ENCODE measurements around the gene RRAD.

The RRAD gene

GRCh38 chr16:66872943-66873684 is 52.2 kb downstream of the RRAD start:
- Histone ChIP-seq H3K4me3 (ENCODE audit: low read depth, low read length) (no peak overlapping the region), H3K79me1 (ENCODE audit: low read length) (no peaks in the 10 kb centered on the region), H3K27me3 (ENCODE audit: insufficient read depth, low read length) (no peaks in the 10 kb centered on the region), H4K91ac (ENCODE audit: low read depth, low read length) (peak overlapping the region; percentile 19), H3K23ac (ENCODE audit: low read length) (no peak overlapping the region), H3K18ac (ENCODE audit: low read length) (no peak overlapping the region), H4K8ac (ENCODE audit: low read depth, low read length) (peak overlapping the region; percentile 46), H3K27ac (ENCODE audit: low read depth, low read length) (no peak overlapping the region), H4K12ac (ENCODE audit: low read depth, low read length) (no peak overlapping the region), H3K9me3 (ENCODE audit: insufficient read depth, low read depth, low read length) (no peaks in the 10 kb centered on the region), H2BK12ac (ENCODE audit: low read length) (peak overlapping the region; percentile 2), H3K4ac (ENCODE audit: low read depth, low read length) (no peak overlapping the region), H2BK5ac (ENCODE audit: low read depth, low read length, poor library complexity) (no peak overlapping the region), H3K36me3 (ENCODE audit: control insufficient read depth in 1 of 2, insufficient read depth in 2 of 2, low read length in 2 of 2) (no peaks in the 10 kb centered on the region), H2BK120ac (ENCODE audit: insufficient read depth, low read length, poor library complexity) (no peak overlapping the region), H3K79me2 (ENCODE audit: control insufficient read depth, insufficient read depth, low read length, poor library complexity) (no peaks in the 10 kb centered on the region), H2AFZ (ENCODE audit: insufficient read depth, low read length, poor library complexity) (peak overlapping the region; percentile 48), H3K14ac (ENCODE audit: low read length) (no peak overlapping the region), H3K9ac (ENCODE audit: low read length) (no peak overlapping the region), H2AK5ac (ENCODE audit: low read length) (no peak overlapping the region), H3K4me2 (ENCODE audit: low read length) (peak overlapping the region; percentile 50), H3K4me1 (ENCODE audit: control insufficient read depth in 1 of 2, insufficient read depth in 2 of 2, low read length in 2 of 2) (peaks cover 2 to 8% of the 10 kb centered on the region in 2 experiments)
- peak; percentile 88 to 95 for DNase-seq
- WGBS (ENCODE audit: extremely low coverage, insufficient coverage, insufficient read length): no CpG with 5 or more reads among the region's 39 CpGs

- no peak overlapping the region for H4K12ac ChIP-seq (ENCODE audit: low read depth, low read length)
- no peak for DNase-seq
- H2AFZ ChIP-seq (ENCODE audit: insufficient read depth, low read length, poor library complexity): peak overlapping the region; percentile 12
- H4K8ac ChIP-seq (ENCODE audit: low read depth, low read length): no peak overlapping the region
- no peak overlapping the region for H2BK120ac ChIP-seq (ENCODE audit: insufficient read depth, low read length, poor library complexity)
- no peaks in the 10 kb centered on the region for H3K9me3 ChIP-seq (ENCODE audit: insufficient read depth, low read depth, low read length)
- no peaks in the 10 kb centered on the region for H3K36me3 ChIP-seq (ENCODE audit: control insufficient read depth in 1 of 2, insufficient read depth in 2 of 2, low read length in 2 of 2)
- H3K9ac ChIP-seq (ENCODE audit: low read length): no peak overlapping the region
- H3K18ac ChIP-seq (ENCODE audit: low read length): no peak overlapping the region
- no peaks in the 10 kb centered on the region for H3K79me2 ChIP-seq (ENCODE audit: control insufficient read depth, insufficient read depth, low read length, poor library complexity)
- H2BK12ac ChIP-seq (ENCODE audit: low read length): no peak overlapping the region
- H3K4me3 ChIP-seq (ENCODE audit: low read depth, low read length): no peak overlapping the region
- no peak overlapping the region for H3K14ac ChIP-seq (ENCODE audit: low read length)
- H3K4ac ChIP-seq (ENCODE audit: low read depth, low read length): no peak overlapping the region
- H3K23ac ChIP-seq (ENCODE audit: low read length): no peak overlapping the region
- no peak overlapping the region for H2BK5ac ChIP-seq (ENCODE audit: low read depth, low read length, poor library complexity)
- no peak overlapping the region for H2AK5ac ChIP-seq (ENCODE audit: low read length)
- H3K27ac ChIP-seq (ENCODE audit: low read depth, low read length): no peak overlapping the region
- H3K27me3 ChIP-seq (ENCODE audit: insufficient read depth, low read length): no peaks in the 10 kb centered on the region
- H4K91ac ChIP-seq (ENCODE audit: low read depth, low read length): no peak overlapping the region
- no CpG with 5 or more reads among the region's 4 CpGs for WGBS (ENCODE audit: extremely low coverage, insufficient coverage, insufficient read length)
- H3K79me1 ChIP-seq (ENCODE audit: low read length): no peaks in the 10 kb centered on the region
- H3K4me2 ChIP-seq (ENCODE audit: low read length): peak overlapping the region; percentile 50
- peaks cover 2 to 8% of the 10 kb centered on the region in 2 experiments for H3K4me1 ChIP-seq (ENCODE audit: control insufficient read depth in 1 of 2, insufficient read depth in 2 of 2, low read length in 2 of 2)
Measured at GRCh38 chr16:66872559-66872942, 52.8 kb downstream of the RRAD start.

- no peaks in the 10 kb centered on the region for H3K79me2 ChIP-seq (ENCODE audit: control insufficient read depth, insufficient read depth, low read length, poor library complexity)
- H2AK5ac ChIP-seq (ENCODE audit: low read length): no peak overlapping the region
- DNase-seq: no peak
- no peak overlapping the region for H3K27ac ChIP-seq (ENCODE audit: low read depth, low read length)
- no peak overlapping the region for H2BK120ac ChIP-seq (ENCODE audit: insufficient read depth, low read length, poor library complexity)
- no peak overlapping the region for H4K91ac ChIP-seq (ENCODE audit: low read depth, low read length)
- no peak overlapping the region for H2BK5ac ChIP-seq (ENCODE audit: low read depth, low read length, poor library complexity)
- no peaks in the 10 kb centered on the region for H3K79me1 ChIP-seq (ENCODE audit: low read length)
- H3K4ac ChIP-seq (ENCODE audit: low read depth, low read length): no peak overlapping the region
- no peak overlapping the region for H2BK12ac ChIP-seq (ENCODE audit: low read length)
- no peak overlapping the region for H3K4me2 ChIP-seq (ENCODE audit: low read length)
- H3K4me1 ChIP-seq (ENCODE audit: control insufficient read depth in 1 of 2, insufficient read depth in 2 of 2, low read length in 2 of 2): peaks cover 2 to 8% of the 10 kb centered on the region in 2 experiments
- H3K14ac ChIP-seq (ENCODE audit: low read length): no peak overlapping the region
- H3K27me3 ChIP-seq (ENCODE audit: insufficient read depth, low read length): no peaks in the 10 kb centered on the region
- no peak overlapping the region for H3K23ac ChIP-seq (ENCODE audit: low read length)
- no peak overlapping the region for H4K8ac ChIP-seq (ENCODE audit: low read depth, low read length)
- H3K9ac ChIP-seq (ENCODE audit: low read length): no peak overlapping the region
- H2AFZ ChIP-seq (ENCODE audit: insufficient read depth, low read length, poor library complexity): no peak overlapping the region
- no peak overlapping the region for H3K18ac ChIP-seq (ENCODE audit: low read length)
- WGBS (ENCODE audit: extremely low coverage, insufficient coverage, insufficient read length): no CpG with 5 or more reads among the region's 3 CpGs
- H3K9me3 ChIP-seq (ENCODE audit: insufficient read depth, low read depth, low read length): no peaks in the 10 kb centered on the region
- H3K36me3 ChIP-seq (ENCODE audit: control insufficient read depth in 1 of 2, insufficient read depth in 2 of 2, low read length in 2 of 2): no peaks in the 10 kb centered on the region
- no peak overlapping the region for H3K4me3 ChIP-seq (ENCODE audit: low read depth, low read length)
- no peak overlapping the region for H4K12ac ChIP-seq (ENCODE audit: low read depth, low read length)
Measured at GRCh38 chr16:66871840-66872239, 53.5 kb downstream of the RRAD start.
